Type B pancreatic cell (in vitro differentiated cells): Measurements from ENCODE around the gene TTLL8. TPM values are rescaled to one million over a fixed set of nuclear protein-coding genes. Genes with fewer than 3 reads are reported as not detected.

Experiments
- DNase-seq: peaks from one replicate; pipeline ENCODE4 v3.0.0; 2021; ENCODE audit warnings: mixed read lengths; ENCODE audit not compliant: unreplicated experiment; ENCODE audit errors: extremely low spot score
- H3K27ac Mint-ChIP-seq: 2 replicates; pipeline ENCODE4 v1.8.0; 2021; ENCODE audit warnings: mild to moderate bottlenecking, mixed read lengths
- H3K27me3 Mint-ChIP-seq: 2 replicates; pipeline ENCODE4 v1.8.0; 2021; ENCODE audit warnings: mixed read lengths
- H3K36me3 Mint-ChIP-seq: 2 replicates; pipeline ENCODE4 v1.8.0; 2021; ENCODE audit warnings: mixed read lengths
- H3K4me1 Mint-ChIP-seq: one replicate; pipeline ENCODE4 v1.8.0; 2021; ENCODE audit warnings: mixed read lengths; ENCODE audit not compliant: unreplicated experiment
- H3K4me3 Mint-ChIP-seq: 2 replicates; pipeline ENCODE4 v1.8.0; 2021; ENCODE audit warnings: mild to moderate bottlenecking, mixed read lengths
- H3K9me3 Mint-ChIP-seq: 2 replicates; pipeline ENCODE4 v1.8.0; 2021; ENCODE audit warnings: mixed read lengths
- CTCF ChIP-seq: fragments of 200-600 bp; sonication (generic); conservative IDR thresholded peaks from 2 replicates; pipeline ENCODE4 v1.5.0; 2021; ENCODE audit warnings: antibody characterized with exemption, mild to moderate bottlenecking
- total RNA-seq: library from RNA; stranded (reverse); gene quantifications from 2 replicates; pipeline ENCODE4 v1.2.1, GENCODE V29; 2021; ENCODE audit warnings: low replicate concordance

The TTLL8 gene
- total RNA-seq, 1 donor from 2014 or later = not detected

GRCh38 chr22:50018608-50019285 lies 39.4 kb downstream of the TTLL8 start:
- Mint-ChIP-seq H3K4me3 (no peak overlapping the region), H3K4me1 (no peaks in the 10 kb centered on the region), H3K9me3 (no peaks in the 10 kb centered on the region), H3K27ac (no peak overlapping the region), H3K36me3 (no peaks in the 10 kb centered on the region), H3K27me3 (peaks cover 8% of the 10 kb centered on the region)
- TF ChIP-seq CTCF = no peak
- no peak for DNase-seq

GRCh38 chr22:50017701-50018224 lies 40.3 kb downstream of the TTLL8 start:
- DNase-seq = no peak
- Mint-ChIP-seq H3K4me3 (no peak overlapping the region), H3K27me3 (peaks cover 15% of the 10 kb centered on the region), H3K4me1 (no peaks in the 10 kb centered on the region), H3K36me3 (no peaks in the 10 kb centered on the region), H3K27ac (no peak overlapping the region), H3K9me3 (no peaks in the 10 kb centered on the region)
- no peak for TF ChIP-seq CTCF

GRCh38 chr22:50016988-50017700 lies 41.0 kb downstream of the TTLL8 start:
- Mint-ChIP-seq H3K4me3 (no peak overlapping the region), H3K36me3 (no peaks in the 10 kb centered on the region), H3K27me3 (peaks cover 20% of the 10 kb centered on the region), H3K4me1 (no peaks in the 10 kb centered on the region), H3K9me3 (no peaks in the 10 kb centered on the region), H3K27ac (no peak overlapping the region)
- TF ChIP-seq CTCF = no peak
- DNase-seq = no peak

- Mint-ChIP-seq H3K27me3 (peaks cover 27% of the 10 kb centered on the region), H3K9me3 (no peaks in the 10 kb centered on the region)
Measured at GRCh38 chr22:50016308-50016987, 41.6 kb downstream of the TTLL8 start.

More at GRCh38 chr22:50016308-50016987, 41.6 kb downstream of the TTLL8 start:
- H3K4me3 Mint-ChIP-seq = no peak overlapping the region
- TF ChIP-seq CTCF = no peak
- H3K27ac Mint-ChIP-seq = no peak overlapping the region
- no peak for DNase-seq
- H3K36me3 Mint-ChIP-seq = no peaks in the 10 kb centered on the region
- H3K4me1 Mint-ChIP-seq = no peaks in the 10 kb centered on the region
